H1 (cell line): ENCODE results near the gene RFLNA.

Experiments used
- BRCA1 ChIP-seq: IDR thresholded peaks from 2 replicates; pipeline ENCODE4 v1.6.1; 2012; ENCODE audit warnings: low read depth, low read length, improper control_type of control experiment
- CTCF ChIP-seq, 3 experiments: IDR thresholded peaks; 1 replicate in 2 of 3; 2 replicates in 1 of 3; pipeline versions ENCODE4 v1.5.1 to v1.6.1; 2011; ENCODE audit warnings: low read length in 3 of 3, mild to moderate bottlenecking in 3 of 3, inconsistent platforms in 2 of 3, low read depth in 1 of 3, moderate library complexity in 1 of 3; ENCODE audit not compliant: insufficient read depth in 1 of 3; ENCODE audit errors: control extremely low read depth in 1 of 3
- EZH2 ChIP-seq: fragments of 200-600 bp; sonication (generic); IDR thresholded peaks from 2 replicates; pipeline ENCODE4 v1.7.1; 2012; ENCODE audit warnings: low read depth, mild to moderate bottlenecking, moderate library complexity, low read length, inconsistent platforms; ENCODE audit not compliant: severe bottlenecking
- HDAC6 ChIP-seq: IDR thresholded peaks from one replicate; pipeline ENCODE4 v1.7.1; 2012; ENCODE audit warnings: low read depth, mild to moderate bottlenecking, inconsistent platforms, low read length, moderate library complexity
- MAFK ChIP-seq: IDR thresholded peaks from 2 replicates; pipeline ENCODE4 v1.6.1; 2012; ENCODE audit warnings: low read depth, mild to moderate bottlenecking, improper control_type of control experiment, low read length
- POLR2A ChIP-seq, 2 experiments: IDR thresholded peaks; 1 replicate in 1 of 2; 2 replicates in 1 of 2; pipeline ENCODE4 v1.6.1; 2011; ENCODE audit warnings: low read depth in 2 of 2, low read length in 2 of 2, mild to moderate bottlenecking in 2 of 2; ENCODE audit errors: control extremely low read depth in 1 of 2

- TF ChIP-seq POLR2A (IDR thresholded peaks at IDR 0.05; ENCODE audit: control extremely low read depth in 1 of 2, low read depth in 2 of 2, low read length in 2 of 2) (no peak), CTCF (IDR thresholded peaks at IDR 0.05; ENCODE audit: control extremely low read depth in 1 of 3, insufficient read depth in 1 of 3, low read depth in 1 of 3, low read length in 3 of 3) (no peak), MAFK (no peak), BRCA1 (no peak), HDAC6 (no peak), EZH2 (no peak)
Measured at GRCh38 chr12:124299628-124300388, 4.9 kb downstream of the RFLNA start.
